IPS-18c (cell line): ENCODE measurements around the gene ZNF565.
"Not testable (repeated sequence)": the region's sequence is repeated elsewhere in the genome, so short reads cannot be mapped to it uniquely, and the experiment has no call there.

Source experiments
- H3K4me3 ChIP-seq: 2 replicates; pipeline ENCODE4 v1.7.0; 2013; ENCODE audit warnings: low read depth, mild to moderate bottlenecking, low read length, moderate library complexity; ENCODE audit not compliant: insufficient read depth
- H3K9me3 ChIP-seq: one replicate; pipeline ENCODE4 v1.6.1; 2013; ENCODE audit warnings: mild to moderate bottlenecking, low read length, moderate library complexity; ENCODE audit not compliant: control insufficient read depth, insufficient read depth

The ZNF565 gene

GRCh38 chr19:36139473-36140303 lies 74.8 kb downstream of the ZNF565 start, which contains the start of gene CAPNS1:
Gene CAPNS1 (plus strand): TSS chr19:36140066. CDS start chr19:36141012, 946 bp downstream.
- Histone ChIP-seq H3K9me3 (peaks cover 4% of the 10 kb centered on the region), H3K4me3 (peak within 1 kb of the TSS; percentile 97)

- H3K9me3 ChIP-seq, result peaks cover 4% of the 10 kb centered on the region
- peak overlapping the region; percentile 97 for H3K4me3 ChIP-seq
Observed at GRCh38 chr19:36139120-36139472, 75.4 kb downstream of the ZNF565 start.

GRCh38 chr19:36136964-36137686 lies 77.3 kb downstream of the ZNF565 start:
- Histone ChIP-seq H3K9me3 (peaks cover 4% of the 10 kb centered on the region), H3K4me3 (no peak overlapping the region)

DNA sequence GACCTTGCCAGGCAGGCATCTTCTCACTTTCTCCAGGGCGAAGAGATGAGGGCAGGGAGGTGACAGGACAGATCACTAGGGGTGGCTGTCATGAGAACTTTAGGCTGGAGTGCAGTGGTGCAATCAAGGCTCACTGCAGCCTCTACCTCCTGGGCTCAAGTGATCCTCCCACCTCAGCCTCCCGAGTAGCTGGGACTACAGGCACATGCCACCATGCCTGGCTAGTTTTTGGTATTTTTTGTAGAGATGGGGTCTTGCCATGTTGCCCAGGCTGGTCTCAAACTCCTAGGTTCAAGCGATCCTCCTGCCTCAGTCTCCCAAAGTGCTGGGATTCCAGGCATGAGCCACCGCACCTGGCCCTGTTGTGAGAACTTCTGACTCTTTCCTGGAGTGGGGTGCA lies 79.6 kb downstream of the ZNF565 start:
- not testable (repeated sequence) for H3K4me3 ChIP-seq, H3K9me3 ChIP-seq
